ENCODE measurements around the gene EXTL2. TPM values are rescaled to one million over a fixed set of nuclear protein-coding genes. Genes with fewer than 3 reads are reported as not detected.

Gene EXTL2
- total RNA-seq, 1 experiment from 2014 or later, result 37.9 TPM

- Histone ChIP-seq H4K8ac (replicated peaks; ENCODE audit: insufficient read length, low read depth, low read length) (no peak overlapping the region), H3K4ac (ENCODE audit: low read depth, low read length) (no peak overlapping the region), H4K91ac (ENCODE audit: insufficient read length, low read depth, low read length) (no peak overlapping the region), H3K79me1 (ENCODE audit: insufficient read depth, low read depth, low read length, poor library complexity, severe bottlenecking) (no peaks in the 10 kb centered on the region), H3T11ph (ENCODE audit: low read length) (no peak overlapping the region), H3K9ac (ENCODE audit: extremely low read depth, insufficient read length, low read length) (no peak overlapping the region), H2AK5ac (ENCODE audit: insufficient read length, low read length) (no peak overlapping the region), H3K56ac (ENCODE audit: insufficient read length, low read depth, low read length) (no peak overlapping the region), H3K23me2 (ENCODE audit: insufficient read length, low read depth, low read length, poor library complexity, severe bottlenecking) (no peaks in the 10 kb centered on the region), H2BK5ac (ENCODE audit: insufficient read length, low read length) (no peak overlapping the region), H3K9me3 (ENCODE audit: control insufficient read depth, low read depth, low read length) (no peaks in the 10 kb centered on the region), H4K5ac (ENCODE audit: insufficient read length, low read depth, low read length) (no peak overlapping the region), H3K79me2 (ENCODE audit: insufficient read depth, low read length) (no peaks in the 10 kb centered on the region), H3K27ac (ENCODE audit: insufficient read length, low read depth, low read length) (no peak overlapping the region), H3K4me1 (ENCODE audit: insufficient read depth, low read length) (no peaks in the 10 kb centered on the region), H4K20me1 (ENCODE audit: control insufficient read depth, insufficient read depth, insufficient read length) (no peaks in the 10 kb centered on the region), H2BK12ac (ENCODE audit: insufficient read length, low read depth, low read length) (no peak overlapping the region), H3K18ac (ENCODE audit: insufficient read length, low read depth, low read length) (no peak overlapping the region), H3K27me3 (ENCODE audit: insufficient read depth, low read length) (no peaks in the 10 kb centered on the region), H2BK120ac (ENCODE audit: low read depth, low read length, poor library complexity, severe bottlenecking) (no peak overlapping the region), H2BK20ac (ENCODE audit: low read depth, low read length, poor library complexity, severe bottlenecking) (no peak overlapping the region), H3K23ac (ENCODE audit: insufficient read length, low read depth, low read length) (no peak overlapping the region), H2AFZ (ENCODE audit: low read length) (no peak overlapping the region), H3K4me2 (ENCODE audit: insufficient read depth, insufficient read length, low read length) (no peak overlapping the region), H2BK15ac (ENCODE audit: low read depth, low read length) (no peak overlapping the region), H3K14ac (ENCODE audit: insufficient read depth, low read length) (no peak overlapping the region)
- no peak for TF ChIP-seq CTCF (conservative IDR thresholded peaks at IDR 0.05)
- Mint-ChIP-seq H3K4me1 (peaks cover 8 to 13% of the 10 kb centered on the region in 2 experiments; a peak in 3 of 4 replicates), H3K27ac (no peak overlapping the region), H3K4me3 (no peak overlapping the region), H3K9me3 (no peaks in the 10 kb centered on the region), H3K27me3 (ENCODE audit: low read depth) (no peaks in the 10 kb centered on the region), H3K36me3 (ENCODE audit: insufficient read depth in 1 of 3, low read depth in 3 of 3) (peaks cover 0 to 5% (median 1%) of the 10 kb centered on the region in 3 experiments; a peak in 5 of 7 replicates)
- no CpG with 5 or more reads among the region's 2 CpGs for WGBS (ENCODE audit: extremely low coverage, insufficient read length, low lambda C conversion rate)
- DNase-seq, result no peak
These were observed 24.6 kb downstream of the EXTL2 start for GRCh38 chr1:100869996-100870395.
